Stimulated activated CD8-positive, alpha-beta memory T cell treated with anti-CD3 and anti-CD28 coated beads, Interleukin-4, amount 100 ng/mL, for 1 hour (primary cell): ENCODE data around the gene GFRA3.
A peak's percentile ranks its signal among the peaks of the same experiment; 100 is the strongest.
"Not testable (repeated sequence)": the region's sequence is repeated elsewhere in the genome, so short reads cannot be mapped to it uniquely, and the experiment has no call there.

ENCODE experiments used
- DNase-seq, 2 donors: peaks; one replicate each; pipeline ENCODE4 v3.0.0-alpha.2; 2020; ENCODE audit warnings: low read depth in 2 of 2, low spot score in 1 of 2

GFRA3 gene

GRCh38 chr5:138247800-138248199, 26.6 kb downstream of the GFRA3 start:
- not testable (repeated sequence) for DNase-seq

DNA sequence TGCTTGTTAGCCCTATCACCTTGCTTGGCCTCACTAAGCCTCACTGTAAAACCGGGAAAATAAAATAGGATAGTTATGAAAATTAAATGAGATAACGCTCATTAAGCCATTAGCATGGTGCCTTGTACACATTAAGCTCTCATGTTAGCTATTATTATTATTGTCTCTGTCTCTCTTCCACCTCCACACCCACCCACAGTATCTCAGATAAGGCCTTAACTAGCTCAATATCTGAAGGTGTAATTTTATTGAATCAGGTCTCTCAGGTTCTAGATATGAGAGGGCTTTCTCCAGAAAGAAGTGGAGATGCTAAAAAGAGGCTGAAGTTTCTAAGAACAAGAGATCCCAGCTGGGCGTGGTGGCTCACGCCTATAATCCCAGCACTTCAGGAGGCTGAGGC, 27.6 kb downstream of the GFRA3 start:
- DNase-seq = no peak

GRCh38 chr5:138246334-138246733, 28.1 kb downstream of the GFRA3 start:
- DNase-seq = no peak

GRCh38 chr5:138245717-138246116, 28.7 kb downstream of the GFRA3 start:
- no peak for DNase-seq

- no peak for DNase-seq
These were observed 30.6 kb downstream of the GFRA3 start for GRCh38 chr5:138243794-138244193.

- DNase-seq = no peak
These were observed 32.5 kb downstream of the GFRA3 start for GRCh38 chr5:138241688-138242571.

DNA sequence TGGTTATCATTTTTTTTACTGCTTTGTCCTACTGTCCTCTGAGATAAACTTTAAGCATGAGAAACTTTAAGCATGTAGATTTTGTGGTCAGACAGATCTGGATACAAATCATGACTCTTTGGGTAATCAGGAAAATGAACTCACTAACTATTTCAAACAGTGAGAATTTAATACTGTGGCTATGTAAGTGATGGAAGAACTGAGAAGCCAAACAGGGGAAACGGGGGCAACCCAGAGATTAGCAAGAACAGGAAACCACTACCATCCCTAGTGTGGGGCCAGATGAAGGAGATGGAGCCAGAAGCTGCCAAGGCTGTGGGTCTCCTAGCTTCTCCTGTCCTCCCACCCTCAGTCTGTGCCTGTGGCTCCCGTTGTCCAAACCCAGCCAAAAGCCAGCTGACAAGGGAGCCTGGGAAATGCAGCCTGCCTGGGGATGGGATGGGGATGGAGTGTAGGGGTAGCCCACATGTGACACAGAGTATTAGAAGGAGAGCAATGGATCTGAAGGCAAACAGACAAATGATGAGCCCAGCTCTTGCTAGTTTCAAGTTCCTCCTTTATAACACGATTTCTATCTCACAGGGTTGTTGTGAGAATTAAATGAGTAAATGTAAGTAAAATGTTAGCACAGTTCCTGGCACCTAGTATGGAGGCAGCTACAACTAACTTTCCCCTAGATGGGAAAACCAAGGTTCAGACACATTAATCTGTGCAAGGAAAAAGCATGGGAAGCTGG, 33.6 kb downstream of the GFRA3 start:
- DNase-seq = no peak

DNA sequence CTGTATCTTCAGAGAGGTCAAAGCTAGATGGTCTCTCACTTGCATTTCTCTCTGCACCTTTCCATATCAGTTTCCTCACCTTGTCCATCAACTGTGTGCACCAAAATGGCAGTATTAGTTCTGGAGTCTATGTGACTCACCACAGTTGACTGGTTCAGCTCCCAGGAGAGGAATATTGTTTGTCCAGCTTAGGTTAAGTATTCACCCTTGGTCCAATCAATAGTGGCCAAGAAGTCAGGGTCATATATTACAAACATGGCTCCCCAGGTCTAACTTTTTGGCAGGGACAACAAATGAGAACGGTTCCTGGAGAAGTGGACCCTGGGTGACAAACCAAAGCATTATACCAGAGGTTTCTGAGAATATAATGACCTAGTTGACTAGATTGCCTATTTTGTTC, 36.4 kb downstream of the GFRA3 start:
- no peak for DNase-seq

- no peak for DNase-seq
These were observed 39.8 kb downstream of the GFRA3 start for GRCh38 chr5:138234651-138235050.

DNA sequence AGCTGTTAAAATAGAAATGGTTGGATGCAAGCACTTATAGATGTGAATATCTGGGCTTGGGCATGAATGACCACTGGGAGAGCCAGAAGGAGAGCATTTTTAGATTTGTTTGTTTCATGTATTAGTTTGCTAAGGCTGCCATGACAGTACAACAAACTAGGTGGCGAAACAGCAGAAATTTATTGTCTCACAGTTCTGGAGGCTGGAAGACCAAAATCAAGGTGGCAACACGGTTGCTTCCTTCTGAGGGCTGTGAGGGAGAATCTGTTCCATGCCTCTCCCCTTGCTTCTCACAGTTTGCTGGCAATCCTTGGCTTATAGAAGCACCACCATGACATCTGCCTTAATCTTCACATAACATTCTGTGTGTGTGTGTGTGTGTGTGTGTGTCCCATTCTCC, 41.1 kb downstream of the GFRA3 start:
- no peak for DNase-seq

DNA sequence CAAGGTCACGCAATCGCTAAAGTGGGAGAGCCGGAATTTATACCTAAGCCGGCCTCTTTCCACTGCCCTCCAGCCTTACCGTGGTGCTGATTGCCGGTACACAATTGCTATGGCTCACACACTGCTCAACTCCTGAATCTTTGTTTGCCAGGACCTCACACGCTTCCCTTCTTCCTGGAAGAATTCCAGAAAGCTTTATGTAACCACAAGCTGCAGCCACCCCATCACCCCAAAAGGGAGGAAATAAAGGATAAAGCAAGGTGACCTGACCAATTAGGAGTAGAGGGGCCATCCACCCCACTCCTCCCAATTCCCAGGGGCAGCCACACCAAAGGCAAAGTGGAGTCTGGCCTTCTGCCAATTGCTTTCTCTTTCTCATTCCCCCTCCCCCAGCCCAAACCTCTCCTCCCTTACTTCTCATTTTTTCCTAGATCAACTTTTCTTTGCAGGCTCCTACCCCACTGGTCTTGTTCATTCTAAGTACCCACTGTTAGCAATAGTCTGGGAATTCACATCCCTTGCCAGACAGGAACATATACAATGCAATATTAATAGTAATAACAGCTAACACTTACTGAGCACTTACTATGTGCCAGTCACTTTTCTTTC, 43.3 kb downstream of the GFRA3 start:
- DNase-seq = no peak

GRCh38 chr5:138230261-138230660, 44.2 kb downstream of the GFRA3 start:
- no peak for DNase-seq

DNA sequence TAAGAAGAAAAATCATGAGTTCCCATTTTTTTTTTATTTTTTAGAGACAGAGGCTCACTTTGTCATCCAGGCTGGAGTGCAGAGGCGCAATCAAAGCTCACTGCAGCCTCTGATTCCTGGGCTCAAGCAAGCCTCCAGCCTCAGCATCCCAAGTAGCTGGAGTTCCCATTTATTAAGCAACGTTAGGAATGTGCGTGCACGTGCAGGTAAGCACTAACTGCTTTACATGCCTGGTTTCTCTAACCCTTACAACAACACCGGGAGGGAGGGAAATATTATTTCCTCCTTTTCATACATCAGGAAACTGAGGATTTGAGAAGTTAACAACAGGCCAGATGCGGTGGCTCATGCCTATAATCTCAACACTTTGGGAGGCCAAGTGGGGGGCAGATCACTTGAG, 45.0 kb downstream of the GFRA3 start:
- DNase-seq = no peak

- DNase-seq = no peak
These were observed 47.5 kb downstream of the GFRA3 start for GRCh38 chr5:138226910-138227309.

DNA sequence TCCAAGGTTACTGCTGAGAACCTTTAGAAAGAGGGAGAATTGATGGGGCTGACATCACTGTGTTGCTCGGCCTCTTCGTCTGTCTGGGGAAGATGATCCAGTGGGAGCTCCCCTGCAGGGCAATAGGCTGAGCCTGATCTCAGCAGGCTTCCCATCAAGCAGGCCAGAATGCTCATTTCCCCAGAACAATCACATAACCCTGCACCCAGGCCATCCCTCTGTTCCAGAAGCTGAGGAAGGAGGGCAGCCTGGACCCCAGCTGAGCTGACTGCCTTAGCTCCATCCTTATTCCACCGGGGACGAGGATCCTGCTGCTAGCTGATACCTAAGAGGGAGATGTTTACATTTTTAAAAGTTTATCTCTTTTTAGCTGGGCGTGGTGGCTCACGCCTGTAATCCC, 49.7 kb downstream of the GFRA3 start:
- DNase-seq = no peak

DNA sequence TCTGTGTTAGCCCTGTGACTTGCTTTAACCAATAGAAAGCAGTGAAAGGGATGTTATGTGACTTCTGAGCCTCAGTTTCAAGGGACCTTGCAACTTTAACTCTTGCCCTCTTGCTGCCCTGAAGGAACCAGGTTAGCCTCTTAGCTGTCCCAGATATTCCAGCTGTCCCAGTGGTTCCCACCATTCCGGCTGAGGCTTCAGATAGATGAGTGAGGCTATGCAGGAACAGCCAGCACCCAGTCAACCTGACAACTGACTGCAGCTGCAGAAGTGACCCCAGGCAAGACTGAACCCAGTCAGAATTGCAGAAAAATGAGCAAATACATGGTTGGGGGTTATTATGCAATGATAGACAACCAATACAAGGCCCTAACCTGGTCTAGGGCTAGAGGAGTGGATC, 50.9 kb downstream of the GFRA3 start:
- DNase-seq = no peak

DNA sequence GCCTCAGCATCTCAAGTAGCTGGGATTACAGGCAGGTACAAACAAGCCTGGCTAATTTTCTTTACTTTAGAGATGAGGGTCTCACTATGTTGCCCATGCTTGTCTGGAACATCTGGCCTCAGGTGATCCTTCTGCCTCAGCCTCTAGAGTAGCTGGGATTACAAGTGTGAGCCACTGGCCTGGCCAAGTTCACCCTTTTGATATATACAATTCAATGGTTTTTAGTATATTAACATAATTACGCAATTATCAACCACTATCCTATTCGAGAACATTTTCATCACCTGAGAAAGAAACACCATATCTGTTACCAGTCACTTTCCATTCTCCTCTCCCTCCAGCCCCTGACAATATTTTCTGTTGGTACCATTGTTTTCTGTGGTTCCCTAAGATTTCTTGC, 57.6 kb downstream of the GFRA3 start:
- DNase-seq = no peak

- peak; percentile 66 to 76 for DNase-seq
These were observed 61.0 kb downstream of the GFRA3 start, which contains the start of gene CDC23 for GRCh38 chr5:138213161-138214029. Gene CDC23, minus strand, starts transcription at chr5:138213323. Its CDS starts 11 bp downstream, at chr5:138213312.

DNA sequence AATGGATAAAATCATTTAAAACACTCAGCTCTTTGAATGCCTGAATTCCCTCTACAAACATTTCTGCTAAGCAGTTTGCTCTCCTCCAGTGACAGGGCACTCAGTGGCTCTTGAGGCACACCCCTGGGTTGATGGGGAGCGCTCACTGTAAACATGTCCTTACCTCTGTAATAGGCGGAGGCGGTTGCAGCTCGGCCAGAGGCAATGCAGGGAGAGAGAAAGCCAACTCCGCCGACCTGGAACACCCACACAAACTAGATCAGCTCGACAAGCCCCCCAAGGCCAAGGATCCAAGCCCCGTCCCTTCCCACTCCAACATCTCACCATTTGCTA, 61.6 kb downstream of the GFRA3 start:
- DNase-seq = no peak

- no peak for DNase-seq
These were observed 63.4 kb downstream of the GFRA3 start for GRCh38 chr5:138210985-138211384.
